Activated T-cell treated with anti-CD3 and anti-CD28 coated beads for 48 hours (primary cell): Measurements from ENCODE around the gene REXO2.

ENCODE experiments used
- DNase-seq: peaks from one replicate; pipeline ENCODE4 v3.0.0-alpha.2; 2020; ENCODE audit warnings: low read depth

REXO2 gene

GRCh38 chr11:114440971-114441763 lies 1.9 kb downstream of the REXO2 start:
- no peak for DNase-seq

GRCh38 chr11:114441921-114442320 lies 2.7 kb downstream of the REXO2 start:
- no peak for DNase-seq

GRCh38 chr11:114442536-114442935 lies 3.3 kb downstream of the REXO2 start:
- no peak for DNase-seq

- no peak for DNase-seq
Measured at GRCh38 chr11:114447444-114447843, 8.2 kb downstream of the REXO2 start.

GRCh38 chr11:114447892-114448291 lies 8.6 kb downstream of the REXO2 start:
- DNase-seq: no peak

- no peak for DNase-seq
Measured at GRCh38 chr11:114448749-114449482, 9.6 kb downstream of the REXO2 start.

- no peak for DNase-seq
Measured at GRCh38 chr11:114449845-114450244, 10.6 kb downstream of the REXO2 start.

- no peak for DNase-seq
Measured at GRCh38 chr11:114452399-114452798, 13.1 kb downstream of the REXO2 start.

- no peak for DNase-seq
Measured at GRCh38 chr11:114463999-114464398, 24.7 kb downstream of the REXO2 start.

- no peak for DNase-seq
Measured at GRCh38 chr11:114466742-114467141, 27.5 kb downstream of the REXO2 start.

- no peak for DNase-seq
Measured at GRCh38 chr11:114472661-114473060, 33.4 kb downstream of the REXO2 start.

GRCh38 chr11:114478001-114478410 lies 38.7 kb downstream of the REXO2 start:
- no peak for DNase-seq

GRCh38 chr11:114478768-114479167 lies 39.5 kb downstream of the REXO2 start:
- no peak for DNase-seq

GRCh38 chr11:114479331-114479730 lies 40.1 kb downstream of the REXO2 start:
- no peak for DNase-seq

GRCh38 chr11:114482114-114482513 lies 42.8 kb downstream of the REXO2 start:
- no peak for DNase-seq

- DNase-seq: no peak
Measured at GRCh38 chr11:114483929-114484328, 44.7 kb downstream of the REXO2 start.

GRCh38 chr11:114496915-114497314 lies 57.6 kb downstream of the REXO2 start:
- no peak for DNase-seq

- DNase-seq: no peak
Measured at GRCh38 chr11:114499756-114500155, 60.5 kb downstream of the REXO2 start.
